Gastrocnemius medialis (tissue), 4 donors: Measurements from ENCODE around the gene DUSP19. TPM values are rescaled to one million over a fixed set of nuclear protein-coding genes. Genes with fewer than 3 reads are reported as not detected.
"Not testable (repeated sequence)": the region's sequence is repeated elsewhere in the genome, so short reads cannot be mapped to it uniquely, and the experiment has no call there.

ENCODE experiments used
- ATAC-seq, 2 donors: fragments of 150-250 bp; one replicate each; pipeline ENCODE4 v1.9.1; 2016
- DNase-seq, 2 donors: peaks; one replicate each; pipeline ENCODE4 v3.0.0-alpha.2; 2019
- H3K27ac ChIP-seq, 4 donors: fragments of 200-600 bp; sonication (generic); 1 replicate in 1 of 4; 2 replicates in 3 of 4; pipeline ENCODE4 v1.5.1; 2016 to 2018; ENCODE audit warnings: mild to moderate bottlenecking in 2 of 4, moderate library complexity in 1 of 4
- H3K27me3 ChIP-seq, 3 donors: fragments of 200-600 bp; sonication (generic) in 2 of 3; 1 replicate in 1 of 3; 2 replicates in 2 of 3; pipeline versions ENCODE4 v1.5.1 to v1.6.0; 2016 to 2019; ENCODE audit warnings: mild to moderate bottlenecking in 1 of 3, moderate library complexity in 1 of 3
- H3K36me3 ChIP-seq, 2 donors: fragments of 200-600 bp; sonication (generic) in 1 of 2; one replicate each; pipeline ENCODE4 v1.5.1; 2017 to 2018
- H3K4me1 ChIP-seq, 2 donors: fragments of 200-600 bp; sonication (generic) in 1 of 2; one replicate each; pipeline ENCODE4 v1.5.1; 2016 to 2017; ENCODE audit warnings: mild to moderate bottlenecking in 2 of 2
- H3K4me3 ChIP-seq, 4 donors: fragments of 200-600 bp; sonication (generic) in 3 of 4; 1 replicate in 1 of 4; 2 replicates in 3 of 4; pipeline ENCODE4 v1.5.1; 2016 to 2019; ENCODE audit warnings: mild to moderate bottlenecking in 2 of 4
- H3K9me3 ChIP-seq, 3 donors: fragments of 200-600 bp; sonication (generic) in 2 of 3; 1 replicate in 1 of 3; 2 replicates in 2 of 3; pipeline ENCODE4 v1.5.1; 2016 to 2019
- CTCF ChIP-seq, 5 experiments: fragments of 450-650 bp in 3 of 5; fragments of 200-600 bp in 2 of 5; sonication (generic) in 2 of 5; IDR thresholded peaks in 4 of 5; conservative IDR thresholded peaks in 1 of 5; 1 replicate in 4 of 5; 2 replicates in 1 of 5; pipeline ENCODE4 v1.5.1; 2016 to 2019; ENCODE audit warnings: antibody characterized with exemption in 5 of 5, mild to moderate bottlenecking in 3 of 5, moderate library complexity in 3 of 5
- POLR2A ChIP-seq, 2 donors: fragments of 450-650 bp; IDR thresholded peaks; one replicate each; pipeline ENCODE4 v1.6.1; 2017; ENCODE audit warnings: antibody characterized with exemption in 2 of 2, mild to moderate bottlenecking in 2 of 2, moderate library complexity in 2 of 2
- in situ Hi-C, 4 donors: fragments of 200-750 bp; cut with MboI; loops; one replicate each; pipeline versions ENCODE4 v1.15.0 to v1.8.0; 2017; ENCODE audit warnings: low sequenced_read_pairs in 4 of 4
- intact Hi-C: fragments of 100-400 bp; cut with DNase I; formaldehyde crosslinking; loops from one replicate; pipeline ENCODE4 v1.15.1; 2023; ENCODE audit warnings: low total_unique reads
- total RNA-seq, 4 donors: library from RNA; depleted of rRNA; stranded (reverse); fragments of >200 nt; gene quantifications; one replicate each; pipeline versions ENCODE4 v1.1.0 to v1.2.3, GENCODE V29; 2016

The DUSP19 gene
- total RNA-seq, 4 donors from 2014 or later: 0.47 to 5.9 (median 2.1) TPM

GRCh38 chr2:183037553-183038340 is 40.8 kb upstream of the DUSP19 start:
- peak overlapping the region; percentile 96 to 99 (median 97) for H3K27ac ChIP-seq
- ATAC-seq (peak; percentile 55 to 69), DNase-seq (peak; percentile 11 to 40)
- intact Hi-C loops: loop anchor here (1.0 to 10.0 kb wide), 5 partner anchors 41 to 1145 kb away; partner anchors contain the start of genes DUSP19, FRZB, ITPRID2 and NUP35
- in situ Hi-C loops: no loop called here
- no peak for TF ChIP-seq CTCF (IDR thresholded peaks at IDR 0.05 in 4 of 5, conservative IDR thresholded peaks at IDR 0.05 in 1 of 5)
- TF ChIP-seq POLR2A (IDR thresholded peaks at IDR 0.05): peak in 1 of 2 donors; percentile 74
- H3K27me3 ChIP-seq: no peaks in the 10 kb centered on the region
- peak overlapping the region; percentile 61 to 87 (median 78) for H3K4me3 ChIP-seq
- peaks cover 41 to 45% of the 10 kb centered on the region in 2 donors for H3K4me1 ChIP-seq
- H3K9me3 ChIP-seq: no peaks in the 10 kb centered on the region
- H3K36me3 ChIP-seq: no peaks in the 10 kb centered on the region

GRCh38 chr2:183038341-183039300 is 39.9 kb upstream of the DUSP19 start, which contains the start of gene NCKAP1:
NCKAP1 (minus strand) TSS chr2:183038457; CDS start chr2:183038099, 358 bp downstream.
- Histone ChIP-seq H3K4me3 (peak within 1 kb of the TSS; percentile 61 to 87 (median 78)), H3K4me1 (peaks cover 33 to 36% of the 10 kb centered on the region in 2 donors), H3K27me3 (no peaks in the 10 kb centered on the region), H3K9me3 (no peaks in the 10 kb centered on the region), H3K36me3 (no peaks in the 10 kb centered on the region), H3K27ac (peak within 1 kb of the TSS; percentile 96 to 99 (median 97))
- ATAC-seq: peak; percentile 72 to 77
- in situ Hi-C loops (no loop called here), intact Hi-C loops (loop anchor here (1.0 to 10.0 kb wide), 5 partner anchors 40 to 1146 kb away; partner anchors contain the start of genes DUSP19, FRZB, ITPRID2 and NUP35)
- TF ChIP-seq POLR2A (IDR thresholded peaks at IDR 0.05) (peak; percentile 51 to 73), CTCF (IDR thresholded peaks at IDR 0.05 in 4 of 5, conservative IDR thresholded peaks at IDR 0.05 in 1 of 5) (peak; percentile 80 to 99 (median 99))
- DNase-seq: peak; percentile 75 to 89

GRCh38 chr2:183040604-183041003 is 37.9 kb upstream of the DUSP19 start:
- in situ Hi-C loops (no loop called here), intact Hi-C loops (no loop called here)
- Histone ChIP-seq H3K9me3 (no peaks in the 10 kb centered on the region), H3K36me3 (no peaks in the 10 kb centered on the region), H3K27me3 (no peaks in the 10 kb centered on the region), H3K4me3 (no peak overlapping the region), H3K27ac (no peak overlapping the region), H3K4me1 (peaks cover 13 to 17% of the 10 kb centered on the region in 2 donors)
- TF ChIP-seq CTCF (IDR thresholded peaks at IDR 0.05 in 4 of 5, conservative IDR thresholded peaks at IDR 0.05 in 1 of 5) (no peak), POLR2A (IDR thresholded peaks at IDR 0.05) (no peak)
- ATAC-seq (no peak), DNase-seq (no peak)

- intact Hi-C loops, H3K4me1 ChIP-seq, ATAC-seq, DNase-seq, H3K4me3 ChIP-seq, H3K27ac ChIP-seq, H3K9me3 ChIP-seq, in situ Hi-C loops, H3K27me3 ChIP-seq, H3K36me3 ChIP-seq: not testable (repeated sequence)
These were observed 35.0 kb upstream of the DUSP19 start for GRCh38 chr2:183043580-183043979.

- H3K9me3 ChIP-seq, in situ Hi-C loops, intact Hi-C loops: not testable (repeated sequence)
These were observed 30.9 kb upstream of the DUSP19 start for GRCh38 chr2:183047486-183048125.

More at GRCh38 chr2:183047486-183048125, 30.9 kb upstream of the DUSP19 start:
- H3K27ac ChIP-seq, H3K36me3 ChIP-seq, DNase-seq, H3K4me3 ChIP-seq, H3K4me1 ChIP-seq, ATAC-seq, H3K27me3 ChIP-seq: not testable (repeated sequence)
